ENCODE measurements around the gene C8A. TPM values are rescaled to one million over a fixed set of nuclear protein-coding genes. Genes with fewer than 3 reads are reported as not detected.

Gene C8A
- total RNA-seq, result not detected
- long read RNA-seq, result 0 reads

GRCh38 chr1:56854521-56855099 lies at the start of gene C8A:
Gene C8A (plus strand): TSS chr1:56854797. CDS start chr1:56854902, 105 bp downstream.
- ATAC-seq (ENCODE audit: poor library complexity), result no peak
- no peak for DNase-seq
- intact Hi-C loops (cut with DNase I), result no loop called here

- ATAC-seq (ENCODE audit: poor library complexity), result peak; percentile 40
- no peak for DNase-seq
- intact Hi-C loops (cut with DNase I), result no loop called here
These were observed 47.8 kb upstream of the C8A start for GRCh38 chr1:56806804-56807203.

GRCh38 chr1:56808410-56808809 lies 46.2 kb upstream of the C8A start:
- intact Hi-C loops (cut with DNase I), result no loop called here
- ATAC-seq (ENCODE audit: poor library complexity), result no peak
- no peak for DNase-seq

- peak; percentile 71 for ATAC-seq (ENCODE audit: poor library complexity)
- DNase-seq, result no peak
- intact Hi-C loops (cut with DNase I), result no loop called here
These were observed 43.3 kb upstream of the C8A start for GRCh38 chr1:56811331-56811730.

DNA sequence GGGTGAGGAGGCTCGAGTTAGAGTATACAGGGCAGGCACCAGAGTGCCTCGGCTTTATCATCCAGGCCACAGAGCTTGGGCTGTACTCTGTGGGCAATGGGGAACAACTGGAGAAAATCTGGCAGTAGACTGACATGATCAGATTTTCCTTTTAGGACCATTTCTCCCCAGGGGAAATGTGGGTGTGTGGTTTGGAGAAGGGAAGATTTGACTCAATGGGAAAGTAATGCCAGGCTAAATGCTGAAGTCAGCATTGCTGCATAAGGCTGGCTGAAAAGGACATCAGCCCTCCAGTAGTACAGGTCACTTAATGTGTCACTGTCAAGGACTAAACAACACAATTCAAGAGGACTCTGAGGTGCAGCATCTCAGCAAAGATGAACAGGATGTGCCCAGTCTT lies 40.4 kb upstream of the C8A start:
- DNase-seq (no peak), ATAC-seq (ENCODE audit: poor library complexity) (no peak)
- intact Hi-C loops (cut with DNase I), result no loop called here

GRCh38 chr1:56816264-56816663 lies 38.3 kb upstream of the C8A start:
- intact Hi-C loops (cut with DNase I), result loop anchor here (5.0 kb wide), 1 partner anchor 54 kb away; no protein-coding TSS in a partner anchor
- no peak for DNase-seq
- ATAC-seq (ENCODE audit: poor library complexity), result no peak

DNA sequence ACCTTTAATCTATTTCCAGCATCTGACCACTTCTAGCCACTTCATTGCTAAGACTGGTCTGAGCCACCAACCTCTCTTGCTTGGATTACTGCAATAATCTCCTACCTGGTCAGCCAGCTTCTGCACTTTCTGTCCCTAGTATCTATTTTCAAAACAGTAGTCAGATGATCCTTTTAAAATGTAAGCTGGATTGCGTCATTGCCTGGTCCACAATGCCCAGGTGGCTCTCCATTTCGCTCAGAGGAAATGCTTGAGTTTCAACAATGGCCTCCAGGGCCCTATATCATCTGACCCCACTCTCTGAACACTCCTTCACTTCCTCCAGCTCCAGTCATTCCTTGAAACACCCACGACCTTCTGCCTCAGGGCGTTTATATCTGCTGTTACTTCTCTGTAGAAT lies 37.7 kb upstream of the C8A start:
- DNase-seq (no peak), ATAC-seq (ENCODE audit: poor library complexity) (no peak)
- intact Hi-C loops (cut with DNase I), result loop anchor here (5.0 kb wide), 1 partner anchor 55 kb away; no protein-coding TSS in a partner anchor

DNA sequence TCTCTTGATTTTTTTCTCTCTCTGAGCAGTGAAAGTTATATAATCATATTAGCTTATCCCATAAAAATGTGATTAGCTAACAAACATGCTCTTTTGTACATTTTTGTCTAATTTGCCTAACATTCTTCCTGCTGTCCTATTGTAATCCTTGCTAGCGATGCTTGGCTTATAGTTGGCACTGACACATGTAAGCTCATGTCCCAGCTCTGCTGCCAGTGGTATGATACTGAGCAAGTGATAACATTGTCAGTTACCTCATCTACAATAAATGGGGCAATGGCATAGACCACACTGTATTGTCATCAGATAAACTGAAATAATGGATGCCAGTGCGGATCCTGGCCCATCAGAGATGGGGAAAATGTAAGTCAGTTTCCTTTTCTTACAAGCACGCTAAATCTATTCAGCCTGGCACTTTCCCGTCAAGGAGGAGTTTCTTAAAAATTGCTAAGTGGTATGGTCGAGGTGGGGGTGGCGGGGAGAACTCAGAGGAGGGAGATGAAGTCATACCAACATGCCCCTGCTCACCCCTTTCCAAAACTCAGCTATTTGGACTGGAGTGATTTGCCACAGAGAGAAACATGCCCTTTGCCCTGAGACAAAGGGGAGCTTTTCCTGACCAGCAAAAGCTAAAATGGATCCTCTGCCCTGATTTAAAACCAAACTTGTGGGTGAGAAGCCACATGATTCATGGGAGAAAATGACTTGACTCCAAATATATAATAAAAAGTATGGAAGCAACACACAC lies 36.7 kb upstream of the C8A start:
- no peak for DNase-seq
- peak; percentile 21 for ATAC-seq (ENCODE audit: poor library complexity)
- intact Hi-C loops (cut with DNase I), result loop anchor here (5.0 kb wide), 1 partner anchor 56 kb away; no protein-coding TSS in a partner anchor

DNA sequence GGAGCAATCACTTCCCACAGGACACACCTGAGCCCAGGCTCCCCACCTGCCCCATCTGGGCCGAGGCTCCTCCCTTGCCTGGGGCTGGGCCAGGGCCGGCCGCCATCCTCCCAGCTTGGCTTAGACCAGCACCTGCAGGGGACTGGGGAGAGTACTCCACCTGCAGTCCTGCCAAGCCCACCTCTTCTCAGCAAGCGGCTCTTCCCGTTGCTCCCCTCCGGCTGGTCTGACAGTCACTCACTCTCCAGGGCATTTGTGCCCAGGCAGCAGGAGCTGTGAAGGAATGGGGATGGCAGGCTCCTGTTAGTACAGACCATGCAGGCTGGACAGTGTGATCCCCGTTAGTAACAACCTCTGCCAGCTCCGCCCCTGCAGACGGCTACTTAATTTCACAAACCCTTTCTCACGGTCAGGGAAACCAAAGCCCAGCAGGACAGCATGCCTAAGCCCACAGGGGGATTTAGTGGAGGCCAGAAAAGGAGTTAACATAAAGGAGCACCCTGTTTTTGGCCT lies 35.2 kb upstream of the C8A start, which contains the start of gene FYB2:
Gene FYB2, minus strand, starts transcription at position 18 of the 513 bp plus-strand sequence. CDS start 114 bp downstream, outside the sequence.
- DNase-seq (peak; percentile 48), ATAC-seq (ENCODE audit: poor library complexity) (peak; percentile 47)
- intact Hi-C loops (cut with DNase I), result loop anchor here (5.0 kb wide), 1 partner anchor 57 kb away; no protein-coding TSS in a partner anchor

GRCh38 chr1:56820755-56821461 lies 33.7 kb upstream of the C8A start:
- DNase-seq, result peak; percentile 89
- peak; percentile 68 for ATAC-seq (ENCODE audit: poor library complexity)
- intact Hi-C loops (cut with DNase I), result no loop called here

GRCh38 chr1:56821462-56821797 lies 33.2 kb upstream of the C8A start:
- DNase-seq (no peak), ATAC-seq (ENCODE audit: poor library complexity) (no peak)
- intact Hi-C loops (cut with DNase I), result no loop called here

DNA sequence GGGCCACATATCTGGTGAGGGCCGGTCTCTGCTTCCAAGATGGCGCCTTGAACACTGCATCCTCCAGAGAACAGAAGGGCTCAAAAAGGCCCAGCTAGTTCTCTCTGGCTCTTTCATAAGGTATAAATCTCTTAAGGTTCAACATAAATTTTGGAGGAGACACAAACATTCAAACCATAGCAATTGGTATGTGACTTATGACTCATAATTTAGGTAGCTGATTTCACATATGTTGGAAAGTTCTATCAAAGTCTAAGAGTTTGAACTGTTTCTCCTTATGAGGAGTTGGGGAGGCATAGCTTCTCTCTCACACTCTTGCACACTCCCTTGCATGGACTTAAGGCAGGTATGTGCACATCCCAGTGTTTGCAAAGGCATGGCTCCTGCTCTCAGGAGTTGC lies 30.3 kb upstream of the C8A start:
- intact Hi-C loops (cut with DNase I), result no loop called here
- DNase-seq (no peak), ATAC-seq (ENCODE audit: poor library complexity) (no peak)

DNA sequence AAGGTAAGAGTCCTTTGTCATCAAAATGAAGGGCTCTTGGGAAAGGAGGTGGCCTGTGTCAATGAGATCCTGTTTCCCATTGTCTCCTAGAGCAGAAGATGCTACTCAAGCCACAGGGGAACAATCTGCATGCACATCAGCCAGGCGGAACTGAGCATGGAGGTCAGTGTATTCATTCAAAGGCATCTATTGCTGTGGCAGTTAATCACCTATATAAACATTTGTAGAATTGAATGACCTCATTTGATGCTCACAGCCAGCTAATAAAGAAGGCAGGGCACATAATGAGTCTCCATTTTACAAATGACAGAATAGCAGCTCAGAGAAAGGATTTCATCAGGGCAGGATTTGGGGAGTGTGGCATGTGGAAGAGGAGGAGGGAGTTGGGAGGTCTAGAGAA lies 29.7 kb upstream of the C8A start:
- intact Hi-C loops (cut with DNase I), result no loop called here
- DNase-seq, result no peak
- no peak for ATAC-seq (ENCODE audit: poor library complexity)

DNA sequence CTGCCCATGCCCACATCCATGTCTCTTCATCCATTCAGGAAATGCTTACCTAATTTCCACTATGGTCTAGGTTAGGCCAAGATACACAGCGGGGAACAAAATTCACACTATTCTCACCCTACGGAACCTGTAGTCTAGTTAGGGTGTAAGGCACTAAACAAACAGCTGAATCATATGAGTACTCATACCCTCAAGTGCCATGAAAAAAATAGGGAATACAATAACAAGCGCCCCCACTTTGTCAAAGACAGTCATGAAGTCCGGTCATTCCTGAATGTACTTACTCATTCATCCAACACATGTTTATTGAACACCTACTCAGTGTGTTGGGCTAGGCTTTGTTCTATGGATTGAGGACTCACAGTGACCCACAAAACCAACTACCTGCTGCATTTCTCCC lies 29.2 kb upstream of the C8A start:
- intact Hi-C loops (cut with DNase I), result no loop called here
- ATAC-seq (ENCODE audit: poor library complexity), result no peak
- DNase-seq, result no peak

GRCh38 chr1:56827711-56828110 lies 26.9 kb upstream of the C8A start:
- ATAC-seq (ENCODE audit: poor library complexity) (no peak), DNase-seq (no peak)
- intact Hi-C loops (cut with DNase I), result no loop called here

- intact Hi-C loops (cut with DNase I), result loop anchor here (10.0 kb wide), 3 partner anchors 235 to 1215 kb away; no protein-coding TSS in a partner anchor
- ATAC-seq (ENCODE audit: poor library complexity), result no peak
These were observed 24.5 kb upstream of the C8A start for GRCh38 chr1:56830052-56830451.

DNA sequence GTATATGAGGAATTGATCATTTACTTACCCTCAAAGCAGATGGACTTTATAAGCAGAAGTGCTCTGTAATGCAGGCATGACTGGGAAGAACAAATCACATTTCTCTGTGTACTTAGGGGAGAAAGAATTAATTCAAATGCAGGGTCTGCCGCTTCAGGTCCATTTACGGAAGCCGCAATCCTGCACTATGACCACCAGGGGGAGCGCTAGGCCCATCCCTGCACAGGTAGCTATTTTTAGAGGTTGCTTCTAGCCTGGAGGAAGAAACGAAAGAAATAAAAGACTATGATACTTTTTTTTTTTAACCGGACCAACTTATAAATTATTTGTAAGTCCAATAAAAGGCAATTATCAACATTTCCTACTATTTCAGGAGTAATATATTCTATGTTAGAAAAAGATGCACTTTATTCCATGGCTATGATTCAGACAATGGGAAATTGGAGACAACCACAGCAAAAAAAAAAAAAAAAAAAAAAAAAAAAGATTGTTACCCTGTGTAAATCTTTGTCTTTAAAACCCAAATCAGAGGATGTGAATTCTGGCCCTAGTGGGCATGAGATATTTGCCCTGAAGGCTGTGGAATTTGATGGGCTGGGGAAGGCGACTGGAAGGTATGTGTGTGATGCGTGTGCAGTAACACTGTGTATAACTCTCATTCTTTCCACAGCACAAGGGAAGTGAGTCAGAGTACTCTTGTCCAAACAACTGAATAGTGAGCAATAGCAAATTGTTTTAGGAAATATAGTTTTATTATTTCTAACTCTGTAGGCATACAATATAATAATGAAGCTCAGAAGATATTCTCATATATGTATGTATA lies 22.5 kb upstream of the C8A start:
- peak; percentile 61 for DNase-seq
- intact Hi-C loops (cut with DNase I), result loop anchor here (10.0 kb wide), 3 partner anchors 233 to 1213 kb away; no protein-coding TSS in a partner anchor

More at GRCh38 chr1:56830052-56830451, 24.5 kb upstream of the C8A start:
- no peak for DNase-seq

DNA sequence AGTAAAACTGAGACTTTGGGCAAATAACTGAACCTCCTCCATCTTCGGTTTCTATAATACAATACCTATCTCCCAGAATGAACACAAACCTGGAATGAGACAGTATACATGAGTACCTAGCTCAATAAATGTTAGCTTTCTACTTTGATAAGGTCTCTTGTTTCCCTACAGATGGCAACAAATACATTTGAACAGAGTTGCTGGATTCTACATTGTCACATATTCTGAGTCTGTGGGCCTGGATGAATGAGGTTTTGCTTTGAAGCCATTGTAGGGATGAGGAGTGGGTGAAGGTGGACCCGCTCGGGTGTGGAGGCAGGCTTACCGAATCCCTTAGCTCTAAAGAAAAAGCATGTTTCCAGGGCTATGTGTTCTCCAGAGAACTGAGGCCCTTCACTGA lies 21.5 kb upstream of the C8A start:
- no peak for ATAC-seq (ENCODE audit: poor library complexity)
- DNase-seq, result no peak
- intact Hi-C loops (cut with DNase I), result loop anchor here (10.0 kb wide), 3 partner anchors 232 to 1212 kb away; no protein-coding TSS in a partner anchor

More for the DNA sequence above, 22.5 kb upstream of the C8A start:
- peak; percentile 84 for ATAC-seq (ENCODE audit: poor library complexity)

Data from Right ventricle myocardium superior (tissue), 1 donor.